Putamen (tissue), 1 donor: ENCODE data around the gene UMODL1.

Source experiments
- DNase-seq: peaks from one replicate; pipeline ENCODE4 v3.0.0-alpha.2; 2016; ENCODE audit warnings: low spot score

The UMODL1 gene

DNA sequence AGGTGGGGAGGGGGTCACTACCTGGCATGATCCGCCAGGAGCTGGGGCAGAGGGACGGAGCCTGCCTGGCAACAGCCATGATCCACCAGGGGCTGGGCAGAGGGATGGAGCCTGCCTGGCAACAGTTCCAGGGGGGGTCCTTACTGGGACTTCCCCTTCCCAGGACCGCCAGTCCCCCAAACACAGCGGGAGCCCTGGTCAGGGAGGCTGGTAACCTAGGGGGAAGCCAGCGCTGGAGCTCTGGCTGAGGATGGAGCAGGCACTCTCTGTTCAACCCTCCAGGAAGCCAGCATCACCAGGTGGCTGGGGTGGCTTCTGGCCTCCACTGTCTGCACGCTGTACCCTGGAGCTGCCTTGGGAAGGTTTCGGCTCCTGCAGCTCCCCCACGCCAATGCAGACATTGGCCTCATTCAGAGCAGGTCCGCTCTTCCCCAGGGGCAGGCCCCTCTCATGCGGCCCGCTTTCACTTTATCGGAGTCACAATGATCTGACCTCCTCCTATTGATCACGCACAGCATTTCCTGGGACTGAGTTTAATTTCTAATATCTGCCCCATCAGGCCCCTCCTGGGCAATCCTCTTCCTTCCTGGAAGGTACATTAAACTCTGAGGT, 79.5 kb downstream of the UMODL1 start:
- no peak for DNase-seq

DNA sequence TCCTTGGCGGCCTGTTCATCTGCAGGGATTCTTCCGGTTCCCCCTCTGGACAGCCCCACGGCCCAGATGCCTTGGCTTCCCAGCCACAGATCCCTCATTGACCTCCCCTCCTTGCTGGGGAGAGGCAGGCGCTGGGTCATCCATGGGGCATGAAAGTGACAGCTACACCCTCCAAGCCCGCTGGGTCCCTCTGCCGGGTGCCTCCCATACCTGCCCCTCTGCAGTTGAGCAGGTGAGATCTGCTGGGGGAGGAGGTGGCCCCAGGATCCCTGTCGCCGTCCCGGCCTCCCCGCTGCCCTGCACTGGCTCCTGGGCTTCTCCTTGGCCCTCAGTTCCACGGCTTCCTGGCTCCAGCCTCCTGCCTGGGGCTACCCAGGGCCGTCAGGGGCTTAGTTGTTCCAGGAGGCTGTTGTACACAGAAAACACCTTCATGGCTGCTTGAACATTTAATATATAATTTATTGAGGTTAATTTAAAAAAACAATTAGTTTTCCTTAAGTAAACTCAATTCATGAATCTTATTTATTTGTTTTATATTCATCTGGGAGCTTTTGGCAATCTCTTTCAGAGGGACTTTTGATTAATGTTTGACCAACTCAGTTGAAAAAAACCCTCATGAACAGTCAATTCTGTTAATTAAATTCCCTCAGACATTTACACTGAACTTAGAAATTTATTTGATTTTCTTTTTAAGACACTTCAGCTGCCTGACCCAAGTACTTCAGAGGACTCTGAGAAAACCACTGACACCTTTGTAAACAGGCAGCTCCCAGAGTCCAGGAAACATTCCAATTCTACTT, 80.2 kb downstream of the UMODL1 start:
- DNase-seq, result no peak

DNA sequence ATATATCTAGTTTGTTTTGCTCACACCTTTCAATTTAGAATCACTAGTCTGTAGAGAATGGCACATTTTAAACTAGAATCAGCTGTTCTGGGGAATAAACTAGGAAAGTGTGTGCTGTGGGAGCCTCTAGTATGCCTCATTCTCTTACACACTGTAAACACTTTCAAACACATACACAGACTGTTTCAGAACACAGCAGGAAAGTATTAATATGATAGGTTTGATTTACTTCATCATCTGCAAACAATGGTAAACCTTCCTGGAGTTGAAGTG, 80.8 kb downstream of the UMODL1 start:
- no peak for DNase-seq

DNA sequence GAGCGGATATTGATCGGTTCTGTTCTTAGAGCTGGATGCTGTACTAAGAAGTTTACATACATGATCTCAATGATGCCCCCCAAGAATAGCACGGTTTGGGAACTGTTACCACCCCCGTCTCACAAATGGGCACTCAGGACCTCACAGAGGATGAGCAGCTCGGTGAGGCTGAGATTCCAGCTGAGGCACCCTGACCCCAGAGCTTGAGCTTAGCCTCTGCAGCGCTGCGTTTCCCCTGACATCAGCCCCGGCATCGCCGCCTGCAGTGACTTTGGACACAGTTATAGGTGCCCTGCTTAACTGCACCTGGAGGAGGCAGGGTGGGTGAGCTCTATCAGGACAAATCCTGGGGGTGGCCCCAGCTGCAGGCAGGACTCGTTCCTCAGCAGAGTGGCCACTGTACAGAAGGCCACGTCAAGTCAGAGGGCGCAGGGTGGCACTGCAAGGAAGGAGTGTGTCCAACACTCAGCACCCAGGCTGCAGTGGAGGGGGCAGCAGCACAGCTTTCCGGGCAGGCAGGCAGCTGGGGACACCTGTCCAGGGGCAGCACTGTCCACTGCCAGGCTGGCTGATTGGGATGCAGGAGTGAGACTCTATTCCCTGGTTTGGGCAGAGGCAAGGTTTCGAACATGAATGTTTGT, 82.0 kb downstream of the UMODL1 start:
- DNase-seq, result no peak

DNA sequence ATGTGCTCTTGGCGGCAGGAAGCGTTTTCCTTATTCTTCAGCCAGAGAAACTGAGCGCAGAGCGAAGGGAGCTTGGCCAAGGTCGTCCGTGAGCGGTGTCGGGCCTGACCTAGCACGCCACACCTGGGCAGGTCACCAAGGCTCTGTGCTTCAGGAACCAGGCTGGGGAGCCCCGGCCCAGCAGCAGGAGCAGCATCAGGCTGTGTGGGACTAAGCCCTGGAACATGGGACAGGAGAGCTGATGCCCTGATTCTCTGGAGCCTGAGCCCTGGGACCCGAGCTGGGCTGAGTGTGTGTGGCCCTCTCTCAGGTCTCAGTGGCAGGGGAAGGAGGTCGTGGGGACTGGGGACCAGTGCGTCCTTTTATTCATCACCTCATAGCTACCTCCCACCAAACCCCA, 82.6 kb downstream of the UMODL1 start:
- DNase-seq, result no peak

DNA sequence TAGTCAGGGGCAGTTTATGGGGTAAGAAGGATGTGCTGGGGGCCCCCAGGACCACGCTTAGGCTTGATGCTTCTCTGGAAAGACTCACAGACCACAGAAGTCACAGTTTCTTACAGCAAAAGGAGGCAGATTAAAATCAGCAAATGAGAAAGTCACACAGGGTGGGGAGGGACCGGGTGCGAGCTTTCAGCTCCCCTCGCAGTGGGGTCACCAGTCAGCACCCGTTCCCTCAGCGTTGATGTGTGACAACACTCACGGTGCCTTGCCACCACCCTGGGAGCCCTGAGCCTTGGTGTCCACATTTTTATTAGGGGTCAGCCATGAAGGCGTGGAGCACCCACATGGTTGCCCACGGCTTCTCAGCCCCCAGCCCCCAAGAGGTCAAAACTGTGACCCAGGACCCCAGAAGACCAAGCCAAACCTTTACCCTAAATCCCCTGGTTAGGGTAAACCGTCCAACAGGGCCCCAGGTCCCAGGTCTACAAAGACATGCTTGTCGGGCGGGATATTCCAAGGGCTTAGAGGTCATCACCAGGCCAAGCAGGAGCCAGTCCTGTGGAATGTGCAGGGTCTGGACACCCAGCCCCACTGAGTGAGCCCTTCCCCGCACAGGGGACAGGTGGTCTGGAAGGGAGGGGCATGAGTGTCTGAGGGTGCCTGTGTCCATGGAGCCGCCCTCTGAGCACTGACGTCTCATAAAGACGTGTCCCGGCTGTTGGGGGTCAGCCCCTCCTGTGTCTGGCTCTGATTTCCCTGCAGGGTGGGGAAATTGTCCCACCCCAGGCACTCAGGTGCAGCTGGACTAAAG, 83.3 kb downstream of the UMODL1 start:
- DNase-seq, result no peak

DNA sequence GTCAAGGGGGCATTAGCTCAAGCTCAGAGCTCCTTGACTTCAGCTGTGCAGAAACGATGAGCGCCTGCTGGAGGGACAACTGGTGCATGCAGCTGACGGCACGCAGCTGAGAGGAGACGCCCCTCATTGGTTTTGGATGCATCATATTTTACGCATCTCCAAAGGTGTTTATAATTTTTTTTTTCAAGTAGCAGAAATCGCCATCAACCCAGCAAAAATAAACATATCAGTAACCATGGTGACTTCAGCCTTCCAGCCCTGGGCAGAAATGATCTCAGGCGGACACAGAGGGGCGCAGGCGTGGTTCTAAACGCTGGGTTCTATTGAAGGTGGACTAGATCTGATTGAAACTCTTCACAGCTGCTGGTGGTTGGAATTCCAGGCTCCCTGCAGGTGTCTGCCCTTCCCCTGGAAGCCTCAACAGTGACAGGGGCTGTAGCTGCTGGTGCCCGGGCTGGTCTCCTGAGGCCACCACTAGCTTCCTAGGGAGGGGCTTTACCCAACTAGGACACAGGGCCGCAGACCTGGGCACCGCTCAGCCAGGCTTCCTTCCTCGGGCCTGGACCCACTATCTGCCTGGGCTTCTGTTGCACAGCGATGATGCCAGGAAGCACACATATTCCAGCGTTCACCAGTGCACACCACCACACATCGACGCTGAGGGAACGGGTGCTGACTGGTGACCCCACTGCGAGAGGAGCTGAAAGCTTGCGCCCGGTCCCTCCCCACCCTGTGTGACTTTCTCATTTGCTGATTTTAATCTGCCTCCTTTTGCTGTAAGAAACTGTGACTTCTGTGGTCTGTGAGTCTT, 84.1 kb downstream of the UMODL1 start:
- no peak for DNase-seq

DNA sequence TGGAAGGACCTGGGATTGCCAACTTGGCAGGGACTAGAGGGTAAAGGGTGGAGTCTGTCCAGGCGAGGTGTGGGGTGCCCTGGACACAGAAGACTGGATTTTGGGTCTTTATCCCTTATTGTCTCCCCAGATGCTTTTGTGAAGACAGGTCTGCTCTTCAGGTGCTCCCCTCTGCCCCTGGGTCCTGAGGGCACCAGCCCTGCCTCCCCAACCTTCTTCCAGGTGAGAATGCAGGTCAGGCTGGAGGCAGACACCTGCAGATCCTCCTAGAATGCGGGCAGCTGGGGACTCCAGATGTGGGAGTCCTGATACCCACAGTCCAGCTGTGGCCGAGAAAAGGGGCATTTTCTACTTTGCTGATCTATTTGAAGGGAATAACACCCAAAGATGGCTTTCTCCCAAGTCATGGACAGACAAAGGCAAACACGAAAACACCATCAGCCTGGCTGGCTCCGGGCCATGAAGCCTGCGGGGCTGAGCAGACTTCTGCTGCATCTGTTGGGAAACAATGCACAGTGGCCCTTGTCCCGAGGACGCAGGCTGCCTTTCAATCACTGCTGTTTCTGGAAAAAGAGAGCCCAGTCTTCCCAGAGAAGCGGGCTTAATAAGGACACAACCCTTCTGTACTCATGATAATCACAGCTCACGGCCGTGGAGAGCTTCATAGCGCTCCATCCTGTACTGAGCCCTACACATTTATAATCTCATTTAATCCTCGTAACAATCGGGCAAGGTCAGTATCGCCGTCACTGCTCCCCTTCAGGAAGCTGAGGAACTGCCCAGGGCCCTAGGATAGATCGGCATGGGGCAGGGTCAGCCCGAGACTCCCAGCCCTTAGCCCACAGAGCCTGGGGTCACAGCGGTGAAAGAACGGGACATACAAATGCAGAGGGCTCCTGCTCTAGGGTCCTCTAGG, 85.8 kb downstream of the UMODL1 start:
- peak; percentile 98 for DNase-seq

DNA sequence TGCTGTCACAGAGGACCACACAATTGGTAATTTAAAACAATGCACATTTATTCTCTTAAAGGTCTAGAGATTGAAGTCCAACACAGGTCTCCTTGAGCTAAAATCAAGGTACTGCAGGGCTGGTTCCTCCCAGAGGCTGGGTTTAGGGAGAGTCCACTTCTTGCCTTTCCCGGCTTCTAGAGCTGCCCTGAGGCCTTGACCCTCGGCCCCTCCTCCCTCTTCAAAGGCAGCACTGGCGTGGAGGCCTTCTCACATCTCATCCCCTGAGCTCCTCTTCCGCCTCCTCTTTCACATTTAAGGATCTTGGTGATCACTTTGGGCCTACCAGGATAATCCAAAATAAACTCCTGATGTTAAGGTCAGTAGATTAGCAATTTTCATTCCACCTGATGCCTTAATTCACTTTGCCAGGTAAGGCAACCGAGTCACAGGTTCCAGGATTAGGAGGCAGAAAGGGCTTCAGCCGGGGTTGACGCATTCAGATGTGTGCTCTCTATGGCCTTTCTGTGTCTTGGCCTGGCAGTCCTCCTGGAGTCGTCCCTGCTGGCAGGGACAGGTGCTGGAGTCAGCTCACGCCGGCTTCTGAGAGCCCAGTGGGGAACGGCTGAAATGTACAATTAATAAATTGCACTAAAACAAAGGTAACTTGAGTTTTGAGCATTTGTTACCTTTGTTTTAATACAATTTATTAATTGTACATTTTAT, 86.6 kb downstream of the UMODL1 start:
- DNase-seq, result no peak

DNA sequence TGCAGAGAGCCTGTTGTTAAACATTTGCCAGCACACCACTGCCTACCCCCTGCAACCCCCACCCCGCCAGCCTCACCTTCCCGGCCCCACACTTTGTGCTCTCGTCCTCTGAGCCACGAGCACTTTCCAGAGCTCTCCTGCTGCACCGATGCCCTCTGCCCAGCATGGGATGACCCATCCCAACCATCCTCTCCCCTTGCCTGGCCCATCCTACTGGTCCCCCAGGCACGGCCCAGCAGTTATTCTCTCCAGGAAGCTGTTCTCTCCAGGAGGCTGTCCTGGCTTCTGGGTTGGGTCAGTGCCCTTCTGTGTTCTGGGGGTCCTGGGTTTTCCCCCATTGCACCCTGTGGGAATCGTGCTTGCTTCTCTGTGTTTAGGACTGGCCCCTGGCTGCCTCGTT, 87.7 kb downstream of the UMODL1 start:
- no peak for DNase-seq

DNA sequence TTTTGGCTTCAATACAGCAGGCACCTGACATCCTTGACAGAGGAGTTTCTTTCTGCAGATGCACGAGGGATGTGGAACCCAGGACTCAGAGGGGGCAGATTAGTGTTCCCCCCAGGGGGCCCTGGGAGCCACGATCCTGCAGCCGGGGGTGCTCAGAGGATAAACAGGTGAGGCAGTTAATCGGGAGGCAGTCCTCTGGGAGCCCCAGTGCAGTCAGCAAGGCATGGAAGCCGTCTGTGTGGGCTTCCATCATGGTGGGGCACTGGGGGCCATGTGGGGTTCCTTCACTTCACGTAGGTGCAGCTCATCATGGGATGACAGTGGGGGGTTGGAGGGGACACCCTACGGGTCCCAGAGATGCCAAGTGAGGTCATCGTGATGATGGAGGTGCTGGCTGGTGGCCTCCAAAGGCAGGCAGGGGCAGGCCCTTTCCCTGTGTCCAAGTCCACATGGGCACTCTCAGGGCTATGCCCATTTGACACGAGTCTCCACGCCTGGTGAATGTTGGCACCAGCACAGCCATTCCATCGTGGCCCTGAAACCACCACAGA, 88.5 kb downstream of the UMODL1 start:
- DNase-seq, result no peak

DNA sequence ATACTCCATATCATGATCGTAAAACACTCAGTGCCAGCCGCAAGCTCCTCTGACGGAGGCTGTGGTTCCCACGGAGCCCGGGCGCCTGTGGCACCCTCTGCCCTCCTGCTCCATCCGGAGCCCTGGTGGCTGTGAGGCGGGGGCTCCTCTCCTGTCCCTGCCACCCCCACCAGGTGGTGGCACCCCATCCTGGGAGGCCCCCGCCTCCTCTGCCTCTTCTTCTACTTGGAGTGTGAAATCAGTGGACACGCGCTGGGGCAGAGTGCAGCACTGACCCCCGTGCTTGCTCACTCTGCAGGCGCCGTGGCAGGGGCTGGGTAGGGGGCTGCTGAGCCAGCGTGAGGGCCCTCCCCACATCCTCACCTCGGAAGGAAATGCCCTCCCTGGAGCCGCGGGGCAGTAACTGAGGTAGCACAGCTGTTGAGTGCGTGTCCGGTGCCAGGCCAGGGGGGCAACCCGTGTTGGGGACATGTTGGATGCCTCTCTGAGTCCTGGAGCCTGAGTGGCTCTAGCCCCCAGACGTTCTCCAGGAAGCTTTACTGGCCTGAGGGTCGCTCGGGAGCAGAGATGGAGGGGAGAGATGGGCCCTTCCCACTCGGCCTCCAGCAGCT, 89.1 kb downstream of the UMODL1 start:
- DNase-seq, result no peak

DNA sequence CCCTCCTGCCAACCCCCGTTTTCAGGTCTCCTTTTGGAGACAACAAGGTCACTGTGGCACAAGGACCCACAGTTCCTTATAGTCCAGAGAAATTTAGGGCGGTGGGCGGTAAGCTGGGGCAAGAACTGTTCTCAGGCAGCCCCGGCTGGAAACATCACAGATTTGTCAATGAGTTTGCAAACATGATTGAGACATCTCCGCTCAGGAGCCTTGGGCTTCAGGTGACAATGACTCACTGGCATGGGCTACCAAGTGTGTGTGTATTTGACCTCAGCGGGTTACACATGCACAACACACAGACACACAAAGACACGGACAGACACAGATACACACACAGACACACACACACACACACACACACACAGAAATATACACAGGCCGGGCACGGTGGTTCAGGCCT, 89.6 kb downstream of the UMODL1 start:
- DNase-seq, result no peak

DNA sequence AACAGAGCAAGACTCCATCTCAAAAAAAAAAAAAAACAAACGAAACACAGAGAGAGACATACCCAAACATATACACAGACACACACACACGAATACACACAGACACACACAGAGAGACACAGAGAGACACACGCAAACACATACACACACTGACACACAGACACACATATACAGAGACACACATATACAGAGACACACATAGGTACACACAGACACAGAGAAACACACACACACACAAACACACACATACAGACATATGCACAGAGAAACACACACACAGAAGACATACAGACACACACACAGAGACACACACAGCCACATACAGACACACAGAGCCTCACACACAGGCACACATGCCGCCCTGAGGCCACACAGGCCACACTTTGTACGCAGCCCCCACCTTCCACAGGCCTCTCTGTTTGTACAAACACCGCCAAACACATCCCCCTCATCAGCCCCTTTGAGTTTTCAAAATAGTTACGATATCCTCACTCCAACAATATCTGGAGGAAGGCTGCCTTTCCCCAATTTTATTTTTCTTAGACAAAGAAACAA, 90.4 kb downstream of the UMODL1 start:
- no peak for DNase-seq

DNA sequence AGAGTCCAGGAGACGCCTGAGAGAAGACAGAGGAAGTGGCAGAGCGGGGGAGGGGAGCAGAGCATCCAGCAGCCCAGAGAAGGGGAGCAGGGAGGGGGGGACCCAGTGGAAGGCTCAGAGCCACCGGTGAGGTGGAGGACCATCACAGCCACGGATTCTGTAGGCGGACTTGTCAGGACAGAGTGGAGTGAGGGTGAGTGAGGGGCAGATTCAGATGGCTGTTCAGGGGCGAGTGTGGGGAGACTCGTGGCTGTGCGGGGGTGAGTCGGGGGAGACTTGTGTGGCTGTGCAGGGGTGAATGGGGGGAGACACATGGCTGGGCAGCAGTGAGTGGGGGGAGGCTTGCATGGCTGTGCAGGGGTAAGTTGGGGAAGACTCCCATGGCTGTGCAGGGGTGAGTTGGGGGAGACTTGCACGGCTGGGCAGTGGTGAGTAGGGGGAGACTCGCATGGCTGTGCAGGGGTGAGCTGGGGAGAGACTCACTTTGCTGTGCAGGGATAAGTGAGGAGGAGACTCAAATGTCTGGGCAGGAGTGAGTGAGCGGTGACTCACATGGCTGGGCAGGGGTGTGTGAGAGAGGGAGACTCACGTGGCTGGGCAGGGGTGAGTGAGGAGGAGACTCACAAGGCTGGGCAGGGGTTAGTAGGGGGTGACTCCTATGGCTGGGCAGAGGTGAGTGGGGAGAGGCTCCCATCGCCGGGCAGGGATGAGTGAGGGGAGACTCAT, 91.0 kb downstream of the UMODL1 start:
- DNase-seq, result no peak

DNA sequence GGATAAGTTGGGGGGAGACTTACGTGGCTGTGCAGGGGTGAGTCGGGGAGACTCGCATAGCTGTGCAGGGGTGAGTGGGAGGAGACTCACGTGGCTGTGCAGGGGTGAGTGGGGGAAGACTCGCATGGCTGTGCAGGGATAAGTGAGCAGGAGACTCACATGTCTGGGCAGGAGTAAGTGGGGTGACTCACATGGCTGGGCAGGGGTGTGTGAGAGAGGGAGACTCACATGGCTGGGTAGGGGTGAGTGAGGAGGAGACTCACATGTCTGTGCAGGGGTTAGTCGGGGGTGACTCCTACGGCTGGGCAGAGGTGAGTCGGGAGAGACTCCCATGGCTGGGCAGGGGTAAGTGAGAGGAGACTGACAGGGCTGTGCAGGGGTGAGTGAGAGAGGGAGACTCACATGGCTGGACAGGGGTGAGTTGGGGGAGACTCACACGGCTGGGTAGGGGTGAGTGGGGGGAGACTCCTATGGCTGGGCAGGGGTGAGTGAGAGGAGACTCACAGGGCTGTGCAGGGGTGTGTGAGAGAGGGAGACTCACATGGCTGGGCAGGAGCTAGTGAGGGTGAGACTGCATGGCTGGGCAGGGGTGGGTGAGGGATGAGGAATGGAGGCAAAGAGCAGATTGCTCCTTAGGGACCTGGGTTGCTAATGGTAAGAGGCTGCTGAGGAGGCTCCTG, 91.9 kb downstream of the UMODL1 start:
- DNase-seq, result no peak

DNA sequence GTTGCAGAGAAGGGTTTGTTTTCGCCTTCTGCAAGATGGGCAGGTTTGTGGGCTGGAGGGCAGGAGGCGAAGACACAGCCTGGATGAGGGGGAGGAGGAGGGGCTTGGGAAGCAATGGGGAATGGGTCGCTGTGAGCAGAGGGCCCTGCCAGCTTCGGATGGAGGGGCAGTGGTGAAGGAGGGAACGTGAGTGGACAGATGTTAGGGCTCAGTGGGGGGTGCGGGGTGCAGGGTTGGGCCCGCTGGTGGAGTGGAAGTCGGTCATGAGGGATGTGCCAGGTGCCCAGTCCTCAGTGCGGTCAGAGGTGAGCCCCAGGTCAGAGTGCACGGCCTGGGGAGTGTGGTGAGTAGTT, 92.4 kb downstream of the UMODL1 start:
- no peak for DNase-seq
